SHP77 treated with DMSO at 0.1 percent for 48 hours (cell line): ENCODE results near the gene ANKRD35.
"Not testable (repeated sequence)": the region's sequence is repeated elsewhere in the genome, so short reads cannot be mapped to it uniquely, and the experiment has no call there.

Experiments used
- DNase-seq: peaks from one replicate; lab custom pipeline; 2025; lab: John Stamatoyannopoulos, UW

ANKRD35 gene

GRCh38 chr1:145858238-145858900 is 27.3 kb downstream of the ANKRD35 start:
- DNase-seq: peak; percentile 81

GRCh38 chr1:145857170-145857569 is 28.5 kb downstream of the ANKRD35 start:
- DNase-seq: no peak

- DNase-seq: no peak
Measured at GRCh38 chr1:145855426-145855948, 30.2 kb downstream of the ANKRD35 start.

GRCh38 chr1:145849356-145850160 is 36.1 kb downstream of the ANKRD35 start:
- DNase-seq: no peak

GRCh38 chr1:145847827-145848226 is 37.8 kb downstream of the ANKRD35 start:
- no peak for DNase-seq

GRCh38 chr1:145846201-145846612 is 39.5 kb downstream of the ANKRD35 start:
- no peak for DNase-seq

- peak; percentile 78 for DNase-seq
Measured at GRCh38 chr1:145845514-145846161, 40.0 kb downstream of the ANKRD35 start, which contains the start of gene NUDT17. NUDT17 (plus strand) TSS chr1:145845630; CDS start chr1:145845641, 11 bp downstream.

- no peak for DNase-seq
Measured at GRCh38 chr1:145845144-145845513, 40.5 kb downstream of the ANKRD35 start.

- no peak for DNase-seq
Measured at GRCh38 chr1:145843031-145843430, 42.6 kb downstream of the ANKRD35 start.

GRCh38 chr1:145837656-145838055 is 48.0 kb downstream of the ANKRD35 start:
- DNase-seq: no peak

GRCh38 chr1:145830810-145831209 is 54.9 kb downstream of the ANKRD35 start:
- DNase-seq: not testable (repeated sequence)

GRCh38 chr1:145828367-145829026 is 57.2 kb downstream of the ANKRD35 start:
- DNase-seq: no peak

- no peak for DNase-seq
Measured at GRCh38 chr1:145827966-145828365, 57.7 kb downstream of the ANKRD35 start.

GRCh38 chr1:145826030-145826429 is 59.6 kb downstream of the ANKRD35 start:
- DNase-seq: no peak

- peak; percentile 32 for DNase-seq
Measured at GRCh38 chr1:145824499-145824842, 61.2 kb downstream of the ANKRD35 start.

- DNase-seq: peak; percentile 94
Measured at GRCh38 chr1:145823565-145824498, 61.8 kb downstream of the ANKRD35 start, which contains the start of the genes POLR3C and RNF115. POLR3C (plus strand) TSS chr1:145824200; CDS start chr1:145825777, 1,577 bp downstream. RNF115 (minus strand) TSS chr1:145824095; CDS start chr1:145823873, 222 bp downstream.

- not testable (repeated sequence) for DNase-seq
Measured at GRCh38 chr1:145822779-145823331, 62.8 kb downstream of the ANKRD35 start.

GRCh38 chr1:145818095-145818494 is 67.6 kb downstream of the ANKRD35 start:
- DNase-seq: not testable (repeated sequence)
